Measurements from ENCODE around the gene LMLN. TPM values are rescaled to one million over a fixed set of nuclear protein-coding genes. Genes with fewer than 3 reads are reported as not detected.

LMLN gene
- total and polyA plus RNA-seq, 2 of the 13 experiments (the other 11 are each of a cell fraction or from before 2014, with no cell fraction given), result 1.2 to 1.8 TPM

GRCh38 chr3:197913641-197914380, 46.2 kb upstream of the LMLN start:
- H3K27me3 ChIP-seq (ENCODE audit: control insufficient read depth in 1 of 2, insufficient read depth in 2 of 2, low read length in 2 of 2), result no peaks in the 10 kb centered on the region
- FAIRE-seq (no peak), DNase-seq (ENCODE audit: low spot score) (no peak), ATAC-seq (no peak)
- 79% methylated on average over 12 of the region's 12 CpGs for WGBS (ENCODE audit: low lambda C conversion rate)
- no peak overlapping the region for H3K27ac ChIP-seq (ENCODE audit: extremely low read length, insufficient read depth, low read length)
- no peaks in the 10 kb centered on the region for H3K9me3 ChIP-seq (ENCODE audit: low read length)
- H3K36me3 ChIP-seq (replicated peaks in 1 of 2; ENCODE audit: control insufficient read depth in 1 of 2, insufficient read depth in 2 of 2, low read length in 2 of 2), result no peaks in the 10 kb centered on the region
- intact Hi-C loops (cut with micrococcal nuclease; ENCODE audit: unreplicated experiment) (no loop called here), in situ Hi-C loops (cut with HindIII; ENCODE audit: extremely low pct_ligation_motif_present, low pct_unique_long_range_greater_than_20kb) (no loop called here)
- no peaks in the 10 kb centered on the region for H3K79me2 ChIP-seq (ENCODE audit: insufficient read depth, low read length)
- ChIA-PET POLR2A (no interaction called here), CTCF (ENCODE audit: low intra/inter-chr PET ratio, low total read pairs) (no interaction called here)
- no peak overlapping the region for H3K4me2 ChIP-seq (ENCODE audit: low read depth, low read length)
- no peak overlapping the region for H2AFZ ChIP-seq (ENCODE audit: low read length)
- no TSS peak for BruUV-seq (replicated peaks)
- no peaks in the 10 kb centered on the region for H3K4me1 ChIP-seq (ENCODE audit: insufficient read depth, low read length)
- H4K20me1 ChIP-seq (ENCODE audit: insufficient read depth, low read length), result no peaks in the 10 kb centered on the region
- H3K4me3 ChIP-seq (replicated peaks in 1 of 3; ENCODE audit: insufficient read depth in 1 of 3, low read depth in 2 of 3, low read length in 3 of 3), result no peak overlapping the region
- no peak overlapping the region for H3K9ac ChIP-seq (ENCODE audit: insufficient read depth, low read depth, low read length)
- TF ChIP-seq YEATS4 (CRISPR knock-in tag; IDR thresholded peaks at IDR 0.05; ENCODE audit: borderline replicate concordance) (no peak), ZNF577 (CRISPR knock-in tag; IDR thresholded peaks at IDR 0.05; ENCODE audit: borderline replicate concordance, low read depth) (no peak), ZNF724P (CRISPR knock-in tag; IDR thresholded peaks at IDR 0.05; ENCODE audit: borderline replicate concordance) (no peak), ZNF558 (CRISPR knock-in tag; IDR thresholded peaks at IDR 0.05; ENCODE audit: borderline replicate concordance) (no peak), ZNF446 (CRISPR knock-in tag; IDR thresholded peaks at IDR 0.05) (no peak), ZNF572 (CRISPR knock-in tag; IDR thresholded peaks at IDR 0.05) (no peak), BCLAF1 (IDR thresholded peaks at IDR 0.05) (no peak), MAX (IDR thresholded peaks at IDR 0.05) (no peak), SOX5 (CRISPR knock-in tag; IDR thresholded peaks at IDR 0.05; ENCODE audit: borderline replicate concordance) (no peak), U2AF1 (optimal IDR thresholded peaks at IDR 0.05; ENCODE audit: low read depth, low read length) (no peak), ZBTB33 (CRISPR knock-in tag; IDR thresholded peaks at IDR 0.05) (no peak), HIVEP1 (CRISPR knock-in tag; IDR thresholded peaks at IDR 0.05) (no peak), ZXDC (CRISPR knock-in tag; IDR thresholded peaks at IDR 0.05) (no peak), HOXA9 (CRISPR knock-in tag; IDR thresholded peaks at IDR 0.05; ENCODE audit: borderline replicate concordance) (no peak), ZNF580 (CRISPR knock-in tag; IDR thresholded peaks at IDR 0.05; ENCODE audit: borderline replicate concordance, low read depth) (no peak), FOXC1 (CRISPR knock-in tag; IDR thresholded peaks at IDR 0.05; ENCODE audit: borderline replicate concordance) (no peak), CBX5 (CRISPR knock-in tag; IDR thresholded peaks at IDR 0.05; ENCODE audit: borderline replicate concordance) (no peak)

All from HepG2 (cell line).